Caco-2 (cell line): Measurements from ENCODE around the gene MYBPHL. TPM values are rescaled to one million over a fixed set of nuclear protein-coding genes. Genes with fewer than 3 reads are reported as not detected.

Experiments
- BruUV-seq: library from RNA; stranded (reverse); fragments of 400-500 nt; replicated peaks from 2 replicates; lab custom pipeline; 2021; lab: Mats Ljungman, UMichigan
- CTCF ChIA-PET: fragments of 300-600 bp; sonication (Branson Sonifier 250); formaldehyde crosslinking; loops from one replicate; lab custom pipeline; 2022; ENCODE audit warnings: antibody characterized with exemption; lab: Charles Lee
- POLR2A ChIA-PET: fragments of 300-600 bp; sonication (Branson Sonifier 250); formaldehyde crosslinking; loops from one replicate; lab custom pipeline; 2022; ENCODE audit warnings: antibody characterized with exemption; lab: Charles Lee
- DNase-seq, 2 experiments: peaks; one replicate each; pipeline versions ENCODE4 v3.0.0 to v3.0.0-alpha.2; 2020 to 2022
- H3K27me3 ChIP-seq: replicated peaks from 2 replicates; pipeline ENCODE4 v1.6.0; 2011; ENCODE audit warnings: low read length; ENCODE audit not compliant: control insufficient read depth, insufficient read depth
- H3K36me3 ChIP-seq: 2 replicates; pipeline ENCODE4 v1.5.1; 2011; ENCODE audit warnings: low read length; ENCODE audit not compliant: control insufficient read depth, insufficient read depth
- H3K4me1 ChIP-seq: fragments of 250-450 bp; sonication (Bioruptor Pico); 2 replicates; pipeline ENCODE4 v1.5.1; 2020; ENCODE audit warnings: mild to moderate bottlenecking
- H3K4me3 ChIP-seq: 2 replicates; pipeline ENCODE4 v1.5.1; 2011; ENCODE audit warnings: low read depth, mild to moderate bottlenecking, control low read depth, low read length
- H3K9me3 ChIP-seq: fragments of 250-450 bp; sonication (Bioruptor Pico); 2 replicates; pipeline ENCODE4 v1.5.1; 2020; ENCODE audit warnings: mild to moderate bottlenecking, moderate library complexity
- H3K27ac Mint-ChIP-seq: one replicate; pipeline ENCODE4 v1.8.0; 2022; ENCODE audit warnings: mixed read lengths; ENCODE audit not compliant: unreplicated experiment
- H3K27me3 Mint-ChIP-seq: one replicate; pipeline ENCODE4 v1.8.0; 2022; ENCODE audit warnings: mixed read lengths; ENCODE audit not compliant: insufficient read depth, unreplicated experiment
- H3K36me3 Mint-ChIP-seq: one replicate; pipeline ENCODE4 v1.8.0; 2022; ENCODE audit warnings: mild to moderate bottlenecking, mixed read lengths; ENCODE audit not compliant: insufficient read depth, unreplicated experiment
- H3K4me1 Mint-ChIP-seq: one replicate; pipeline ENCODE4 v1.8.0; 2022; ENCODE audit warnings: low read depth, mixed read lengths; ENCODE audit not compliant: unreplicated experiment
- H3K4me3 Mint-ChIP-seq: one replicate; pipeline ENCODE4 v1.8.0; 2022; ENCODE audit warnings: mild to moderate bottlenecking, moderate library complexity, mixed read lengths; ENCODE audit not compliant: unreplicated experiment
- H3K9me3 Mint-ChIP-seq: one replicate; pipeline ENCODE4 v1.8.0; 2022; ENCODE audit warnings: mixed read lengths; ENCODE audit not compliant: unreplicated experiment
- intact Hi-C: fragments of 100-400 bp; cut with micrococcal nuclease; formaldehyde crosslinking; loops from one replicate; pipeline ENCODE4 v1.10.0; 2022; ENCODE audit not compliant: unreplicated experiment
- total RNA-seq: library from RNA; stranded (reverse); gene quantifications from 2 replicates; pipeline ENCODE4 v1.2.3, GENCODE V29; 2022
- TF ChIP-seq, protein P1 (sequence below), 2 experiments: fragments of 200-600 bp in 1 of 2; IDR thresholded peaks; 1 replicate in 1 of 2; 2 replicates in 1 of 2; pipeline versions ENCODE4 v1.5.1 to v1.8.0; 2011 to 2022; ENCODE audit warnings: antibody characterized with exemption in 1 of 2, control low read depth in 1 of 2, inconsistent platforms in 1 of 2, low read depth in 1 of 2, low read length in 1 of 2, mild to moderate bottlenecking in 1 of 2, moderate library complexity in 1 of 2; ENCODE audit not compliant: insufficient read depth in 1 of 2, severe bottlenecking in 1 of 2, unreplicated experiment in 1 of 2

MYBPHL gene
- total RNA-seq, 1 experiment from 2014 or later = not detected

DNA sequence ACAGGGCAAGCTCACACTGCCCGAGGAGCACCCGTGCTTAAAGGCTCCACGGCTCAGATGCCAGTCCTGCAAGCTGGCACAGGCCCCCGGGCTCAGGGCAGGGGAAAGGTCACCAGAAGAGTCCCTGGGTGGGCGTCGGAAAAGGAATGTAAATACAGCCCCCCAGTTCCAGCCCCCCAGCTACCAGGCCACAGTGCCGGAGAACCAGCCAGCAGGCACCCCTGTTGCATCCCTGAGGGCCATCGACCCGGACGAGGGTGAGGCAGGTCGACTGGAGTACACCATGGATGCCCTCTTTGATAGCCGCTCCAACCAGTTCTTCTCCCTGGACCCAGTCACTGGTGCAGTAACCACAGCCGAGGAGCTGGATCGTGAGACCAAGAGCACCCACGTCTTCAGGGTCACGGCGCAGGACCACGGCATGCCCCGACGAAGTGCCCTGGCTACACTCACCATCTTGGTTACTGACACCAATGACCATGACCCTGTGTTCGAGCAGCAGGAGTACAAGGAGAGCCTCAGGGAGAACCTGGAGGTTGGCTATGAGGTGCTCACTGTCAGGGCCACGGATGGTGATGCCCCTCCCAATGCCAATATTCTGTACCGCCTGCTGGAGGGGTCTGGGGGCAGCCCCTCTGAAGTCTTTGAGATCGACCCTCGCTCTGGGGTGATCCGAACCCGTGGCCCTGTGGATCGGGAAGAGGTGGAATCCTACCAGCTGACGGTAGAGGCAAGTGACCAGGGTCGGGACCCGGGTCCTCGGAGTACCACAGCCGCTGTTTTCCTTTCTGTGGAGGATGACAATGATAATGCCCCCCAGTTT lies 56.1 kb downstream of the MYBPHL start:
- TF ChIP-seq, protein P1, sequence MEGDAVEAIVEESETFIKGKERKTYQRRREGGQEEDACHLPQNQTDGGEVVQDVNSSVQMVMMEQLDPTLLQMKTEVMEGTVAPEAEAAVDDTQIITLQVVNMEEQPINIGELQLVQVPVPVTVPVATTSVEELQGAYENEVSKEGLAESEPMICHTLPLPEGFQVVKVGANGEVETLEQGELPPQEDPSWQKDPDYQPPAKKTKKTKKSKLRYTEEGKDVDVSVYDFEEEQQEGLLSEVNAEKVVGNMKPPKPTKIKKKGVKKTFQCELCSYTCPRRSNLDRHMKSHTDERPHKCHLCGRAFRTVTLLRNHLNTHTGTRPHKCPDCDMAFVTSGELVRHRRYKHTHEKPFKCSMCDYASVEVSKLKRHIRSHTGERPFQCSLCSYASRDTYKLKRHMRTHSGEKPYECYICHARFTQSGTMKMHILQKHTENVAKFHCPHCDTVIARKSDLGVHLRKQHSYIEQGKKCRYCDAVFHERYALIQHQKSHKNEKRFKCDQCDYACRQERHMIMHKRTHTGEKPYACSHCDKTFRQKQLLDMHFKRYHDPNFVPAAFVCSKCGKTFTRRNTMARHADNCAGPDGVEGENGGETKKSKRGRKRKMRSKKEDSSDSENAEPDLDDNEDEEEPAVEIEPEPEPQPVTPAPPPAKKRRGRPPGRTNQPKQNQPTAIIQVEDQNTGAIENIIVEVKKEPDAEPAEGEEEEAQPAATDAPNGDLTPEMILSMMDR (IDR thresholded peaks at IDR 0.05; ENCODE audit: insufficient read depth in 1 of 2, low read depth in 1 of 2, low read length in 1 of 2, severe bottlenecking in 1 of 2, unreplicated experiment in 1 of 2) = no peak
- no peaks in the 10 kb centered on the region for H3K27me3 ChIP-seq
- CTCF ChIA-PET = no interaction called here
- BruUV-seq = no TSS peak
- Mint-ChIP-seq H3K4me1 (peaks cover 7% of the 10 kb centered on the region), H3K4me3 (peak overlapping the region; percentile 46), H3K9me3 (no peaks in the 10 kb centered on the region), H3K27ac (no peak overlapping the region), H3K36me3 (peaks cover 5% of the 10 kb centered on the region), H3K27me3 (no peaks in the 10 kb centered on the region)
- H3K4me3 ChIP-seq = peak overlapping the region; percentile 36; the same call in 1 of the 2 replicates
- intact Hi-C loops = no loop called here
- H3K4me1 ChIP-seq = peaks cover 13% of the 10 kb centered on the region
- no peaks in the 10 kb centered on the region for H3K9me3 ChIP-seq
- H3K36me3 ChIP-seq = no peaks in the 10 kb centered on the region
- POLR2A ChIA-PET = interaction anchor here (0.5 kb wide), 1 partner anchor 212 kb away, joined by 4 read pairs; no protein-coding TSS in a partner anchor
- DNase-seq = peak in 1 of 2 experiments; percentile 16

DNA sequence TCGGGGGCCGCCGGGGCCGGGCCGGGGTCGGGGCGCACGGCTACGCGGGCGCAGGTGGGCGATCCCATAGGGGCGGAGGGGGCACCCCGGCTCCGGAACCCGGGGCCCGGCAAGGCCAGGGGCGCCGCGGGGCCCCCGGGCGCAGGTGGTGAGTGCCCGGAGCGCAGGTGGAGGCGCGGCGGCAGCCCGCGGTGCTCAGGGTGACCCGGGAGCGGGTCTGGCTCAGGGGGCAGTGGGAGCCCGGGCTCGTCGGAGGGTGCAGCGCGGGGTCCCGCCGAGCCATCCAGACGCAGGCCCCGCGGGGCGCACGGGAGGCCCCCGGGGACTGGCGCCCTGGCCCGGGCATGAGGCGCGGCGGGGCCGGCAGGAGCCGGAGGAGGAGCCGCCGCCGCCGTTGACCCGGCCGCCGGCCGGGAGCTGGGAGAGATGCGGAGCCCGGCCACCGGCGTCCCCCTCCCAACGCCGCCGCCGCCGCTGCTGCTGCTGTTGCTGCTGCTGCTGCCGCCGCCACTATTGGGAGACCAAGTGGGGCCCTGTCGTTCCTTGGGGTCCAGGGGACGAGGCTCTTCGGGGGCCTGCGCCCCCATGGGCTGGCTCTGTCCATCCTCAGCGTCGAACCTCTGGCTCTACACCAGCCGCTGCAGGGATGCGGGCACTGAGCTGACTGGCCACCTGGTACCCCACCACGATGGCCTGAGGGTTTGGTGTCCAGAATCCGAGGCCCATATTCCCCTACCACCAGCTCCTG lies 57.0 kb downstream of the MYBPHL start:
- CTCF ChIA-PET = interaction anchor here (1.0 kb wide), 1 partner anchor 14 kb away, joined by 3 read pairs; no protein-coding TSS in a partner anchor
- intact Hi-C loops = loop anchor here (1.0 kb wide), 1 partner anchor 10 kb away; no protein-coding TSS in a partner anchor
- TF ChIP-seq, protein P1 (IDR thresholded peaks at IDR 0.05; ENCODE audit: insufficient read depth in 1 of 2, low read depth in 1 of 2, low read length in 1 of 2, severe bottlenecking in 1 of 2, unreplicated experiment in 1 of 2) = no peak

More for the DNA sequence above, 57.0 kb downstream of the MYBPHL start:
- H3K9me3 Mint-ChIP-seq = no peaks in the 10 kb centered on the region
- H3K4me3 ChIP-seq = peak overlapping the region; percentile 36
- no peaks in the 10 kb centered on the region for H3K4me1 Mint-ChIP-seq
- H3K27ac Mint-ChIP-seq = no peak overlapping the region
- no peaks in the 10 kb centered on the region for H3K36me3 ChIP-seq
- peaks cover 5% of the 10 kb centered on the region for H3K36me3 Mint-ChIP-seq
- no TSS peak for BruUV-seq
- H3K4me3 Mint-ChIP-seq = peak overlapping the region; percentile 51
- H3K27me3 Mint-ChIP-seq = no peaks in the 10 kb centered on the region
- peaks cover 13% of the 10 kb centered on the region for H3K4me1 ChIP-seq
- H3K27me3 ChIP-seq = no peaks in the 10 kb centered on the region
- POLR2A ChIA-PET = no interaction called here
- no peaks in the 10 kb centered on the region for H3K9me3 ChIP-seq
- no peak for DNase-seq
